ENCODE measurements around the gene ZNF519.
A peak's percentile ranks its signal among the peaks of the same experiment; 100 is the strongest.

Gene ZNF519

GRCh38 chr18:14098428-14098827 is 33.8 kb downstream of the ZNF519 start:
- no peak for TF ChIP-seq CTCF (IDR thresholded peaks at IDR 0.05; ENCODE audit: poor library complexity, severe bottlenecking)
- no peaks in the 10 kb centered on the region for H3K4me1 ChIP-seq (ENCODE audit: insufficient read depth, poor library complexity, severe bottlenecking)
- H3K36me3 ChIP-seq (ENCODE audit: low read depth), result peaks cover 12% of the 10 kb centered on the region; the same call in 1 of the 2 replicates
- peaks cover 6% of the 10 kb centered on the region for H3K9me3 ChIP-seq (ENCODE audit: severe bottlenecking)
- H3K27me3 ChIP-seq (ENCODE audit: insufficient read depth, poor library complexity, severe bottlenecking), result no peaks in the 10 kb centered on the region
- H3K4me3 ChIP-seq (ENCODE audit: severe bottlenecking), result no peak overlapping the region
- ATAC-seq (ENCODE audit: low read depth) (no peak), DNase-seq (ENCODE audit: low spot score) (no peak)
- no peak overlapping the region for H3K27ac ChIP-seq (ENCODE audit: poor library complexity, severe bottlenecking)

GRCh38 chr18:14097761-14098160 is 34.5 kb downstream of the ZNF519 start:
- Histone ChIP-seq H3K36me3 (ENCODE audit: low read depth) (peaks cover 12% of the 10 kb centered on the region; the same call in 1 of the 2 replicates), H3K9me3 (ENCODE audit: severe bottlenecking) (peaks cover 2% of the 10 kb centered on the region), H3K27ac (ENCODE audit: poor library complexity, severe bottlenecking) (no peak overlapping the region), H3K4me1 (ENCODE audit: insufficient read depth, poor library complexity, severe bottlenecking) (no peaks in the 10 kb centered on the region), H3K27me3 (ENCODE audit: insufficient read depth, poor library complexity, severe bottlenecking) (no peaks in the 10 kb centered on the region), H3K4me3 (ENCODE audit: severe bottlenecking) (no peak overlapping the region)
- DNase-seq (ENCODE audit: low spot score), result no peak
- TF ChIP-seq CTCF (IDR thresholded peaks at IDR 0.05; ENCODE audit: poor library complexity, severe bottlenecking), result no peak
- ATAC-seq (ENCODE audit: low read depth), result no peak

GRCh38 chr18:14093307-14093915 is 38.8 kb downstream of the ZNF519 start:
- Histone ChIP-seq H3K9me3 (ENCODE audit: severe bottlenecking) (no peaks in the 10 kb centered on the region), H3K27ac (ENCODE audit: poor library complexity, severe bottlenecking) (no peak overlapping the region), H3K27me3 (ENCODE audit: insufficient read depth, poor library complexity, severe bottlenecking) (no peaks in the 10 kb centered on the region), H3K4me1 (ENCODE audit: insufficient read depth, poor library complexity, severe bottlenecking) (no peaks in the 10 kb centered on the region), H3K4me3 (ENCODE audit: severe bottlenecking) (no peak overlapping the region), H3K36me3 (ENCODE audit: low read depth) (peaks cover 6% of the 10 kb centered on the region; the same call in 1 of the 2 replicates)
- ATAC-seq (ENCODE audit: low read depth) (no peak), DNase-seq (ENCODE audit: low spot score) (no peak)
- no peak for TF ChIP-seq CTCF (IDR thresholded peaks at IDR 0.05; ENCODE audit: poor library complexity, severe bottlenecking)

GRCh38 chr18:14092625-14093306 is 39.5 kb downstream of the ZNF519 start:
- H3K4me1 ChIP-seq (ENCODE audit: insufficient read depth, poor library complexity, severe bottlenecking), result no peaks in the 10 kb centered on the region
- H3K4me3 ChIP-seq (ENCODE audit: severe bottlenecking), result no peak overlapping the region
- H3K27me3 ChIP-seq (ENCODE audit: insufficient read depth, poor library complexity, severe bottlenecking), result no peaks in the 10 kb centered on the region
- peaks cover 6% of the 10 kb centered on the region; the same call in 1 of the 2 replicates for H3K36me3 ChIP-seq (ENCODE audit: low read depth)
- no peaks in the 10 kb centered on the region for H3K9me3 ChIP-seq (ENCODE audit: severe bottlenecking)
- no peak for DNase-seq (ENCODE audit: low spot score)
- no peak for ATAC-seq (ENCODE audit: low read depth)
- no peak overlapping the region for H3K27ac ChIP-seq (ENCODE audit: poor library complexity, severe bottlenecking)
- no peak for TF ChIP-seq CTCF (IDR thresholded peaks at IDR 0.05; ENCODE audit: poor library complexity, severe bottlenecking)

- Histone ChIP-seq H3K9me3 (ENCODE audit: severe bottlenecking) (no peaks in the 10 kb centered on the region), H3K36me3 (ENCODE audit: low read depth) (no peaks in the 10 kb centered on the region), H3K4me1 (ENCODE audit: insufficient read depth, poor library complexity, severe bottlenecking) (no peaks in the 10 kb centered on the region), H3K27me3 (ENCODE audit: insufficient read depth, poor library complexity, severe bottlenecking) (no peaks in the 10 kb centered on the region), H3K4me3 (ENCODE audit: severe bottlenecking) (no peak overlapping the region), H3K27ac (ENCODE audit: poor library complexity, severe bottlenecking) (no peak overlapping the region)
- DNase-seq (ENCODE audit: low spot score) (no peak), ATAC-seq (ENCODE audit: low read depth) (peak; percentile 48; the same call in 1 of the 3 replicates)
- TF ChIP-seq CTCF (IDR thresholded peaks at IDR 0.05; ENCODE audit: poor library complexity, severe bottlenecking), result no peak
These were observed 42.5 kb downstream of the ZNF519 start for GRCh38 chr18:14089781-14090180.
